ENCODE data around the gene C12orf56.
"Not testable (repeated sequence)": the region's sequence is repeated elsewhere in the genome, so short reads cannot be mapped to it uniquely, and the experiment has no call there.

Gene C12orf56

DNA sequence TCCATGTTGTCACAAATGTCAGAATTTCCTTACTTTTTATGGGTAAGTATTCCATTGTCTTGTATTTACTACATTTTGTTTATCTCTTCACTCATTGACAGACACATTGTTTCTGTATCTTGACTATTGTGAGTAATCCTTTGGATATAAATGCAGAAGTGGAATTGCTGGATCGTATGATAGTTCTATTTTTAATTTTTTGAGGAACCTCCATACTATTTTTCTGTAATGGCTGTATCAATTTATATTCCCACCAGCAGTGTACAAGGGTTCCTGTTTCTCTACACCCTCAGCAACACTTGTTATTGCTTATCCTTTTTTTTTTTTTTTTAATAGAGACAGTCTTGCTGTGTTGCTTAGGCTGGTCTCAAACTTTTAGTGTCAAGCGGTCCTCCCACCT is 164.9 kb downstream of the C12orf56 start:
- DNase-seq = no peak

DNA sequence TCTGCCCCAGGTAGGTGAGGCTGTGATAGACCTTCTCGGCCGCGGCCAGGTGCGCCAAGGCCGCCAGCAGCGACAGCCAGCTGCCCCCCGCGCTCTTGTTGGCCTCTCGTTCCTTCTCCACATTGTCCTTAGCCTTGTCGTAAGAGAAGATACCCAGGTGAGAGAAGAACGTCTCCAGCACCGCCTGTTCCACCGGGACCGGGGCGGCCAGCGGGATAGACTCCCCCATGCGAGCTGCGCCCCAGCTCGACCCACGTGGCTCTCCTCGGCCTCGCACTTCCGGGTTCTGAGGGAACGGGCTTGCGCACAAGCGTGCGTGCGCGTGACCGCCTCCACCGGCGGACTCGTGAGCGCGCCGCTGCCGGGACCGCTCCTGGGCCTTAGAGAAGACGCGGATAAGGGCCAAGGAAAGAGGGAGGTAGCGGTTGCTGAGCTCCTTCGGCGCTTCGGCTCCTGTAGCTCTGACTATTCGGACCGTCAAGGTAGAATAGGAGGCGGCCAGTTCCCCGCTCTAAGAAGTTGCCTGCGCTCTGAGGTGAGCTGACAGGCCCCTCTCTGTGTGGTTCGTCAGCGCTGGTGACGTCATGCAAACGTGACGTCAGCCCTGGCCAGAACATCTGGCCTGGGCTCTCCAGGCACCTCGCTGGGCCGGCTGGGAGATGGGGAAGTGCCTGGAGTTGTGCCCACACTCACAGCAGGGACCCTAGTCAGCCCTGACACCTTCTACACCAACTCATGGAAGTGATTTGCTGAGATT is 168.4 kb downstream of the C12orf56 start, which contains the start of gene KICS2:
Gene KICS2, minus strand, starts transcription at position 288 of the 757 bp plus-strand sequence. Its CDS starts 59 bp downstream, at position 229.
- peak; percentile 43 for DNase-seq

DNA sequence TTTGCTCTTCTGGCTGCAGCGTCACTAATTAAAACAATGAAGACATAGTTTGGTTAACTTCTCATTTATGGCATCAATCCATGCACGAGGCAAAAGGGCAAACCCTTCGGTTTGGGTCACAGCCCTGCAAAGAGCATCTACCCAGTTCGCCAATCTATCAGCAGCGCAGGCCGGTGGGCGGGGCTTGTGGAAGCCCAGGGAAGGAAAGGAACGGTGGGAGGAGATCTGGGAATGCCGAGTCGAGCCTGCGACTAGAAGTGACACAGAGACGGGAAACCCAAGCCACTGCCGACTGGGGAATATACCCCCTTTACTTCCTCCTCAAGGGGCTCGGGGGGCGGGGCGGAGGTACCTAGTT is 168.9 kb downstream of the C12orf56 start:
- peak; percentile 68 for DNase-seq

DNA sequence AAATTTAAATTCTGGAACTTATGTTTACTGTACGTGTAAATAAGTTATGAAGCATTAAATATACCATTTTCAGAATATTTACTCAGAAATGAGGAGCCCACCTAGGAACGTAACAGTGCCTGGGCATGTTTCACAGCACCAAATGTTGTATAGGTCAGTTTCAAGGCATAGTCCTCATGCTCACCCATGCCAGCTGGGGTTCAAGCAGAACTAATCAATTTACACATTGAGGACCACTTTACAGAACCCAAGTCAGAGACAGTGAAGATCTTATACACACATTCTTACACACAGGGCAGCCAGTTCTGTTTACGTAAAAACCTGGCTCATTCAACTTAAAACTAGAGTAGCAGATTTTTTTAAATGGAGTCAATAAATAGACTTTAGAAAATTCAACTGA is 170.5 kb downstream of the C12orf56 start:
- no peak for DNase-seq

DNA sequence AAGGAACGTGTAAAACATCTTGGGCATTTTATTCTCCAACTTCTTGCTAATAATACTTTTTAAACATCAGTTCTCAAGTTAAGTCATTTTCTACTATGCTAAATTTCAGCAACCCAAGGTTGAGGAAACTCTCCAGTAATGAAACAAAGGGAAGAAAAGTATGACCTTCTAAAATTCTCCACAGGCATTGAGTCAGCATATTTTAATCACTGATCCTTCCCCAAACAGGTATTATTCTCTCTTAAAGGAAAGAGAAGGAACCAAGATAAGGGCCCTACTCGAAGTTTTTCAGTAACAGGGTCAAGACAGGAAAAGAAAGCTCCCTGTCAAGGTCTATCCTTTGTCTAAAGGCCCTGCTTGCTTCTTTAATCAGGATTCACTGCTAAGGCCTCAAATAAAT is 171.4 kb downstream of the C12orf56 start:
- no peak for DNase-seq

DNA sequence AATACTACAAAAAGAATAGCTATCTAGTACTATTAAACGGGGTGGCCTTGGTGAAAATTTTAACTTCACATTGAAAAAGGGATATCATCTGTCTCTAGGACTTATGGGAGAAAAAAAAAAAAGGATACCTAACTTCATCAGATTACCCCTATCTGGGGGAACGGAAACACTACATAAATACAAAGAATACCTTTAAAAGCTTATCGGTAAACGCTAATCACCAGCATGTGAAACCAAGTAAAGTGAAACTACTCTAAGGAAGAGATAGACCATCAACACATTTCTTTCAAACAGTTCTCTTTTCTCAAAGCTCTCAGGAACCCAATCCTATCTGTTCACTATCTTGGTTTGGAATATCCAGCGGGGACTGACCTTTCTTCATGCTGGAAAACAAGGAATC is 172.0 kb downstream of the C12orf56 start:
- no peak for DNase-seq

DNA sequence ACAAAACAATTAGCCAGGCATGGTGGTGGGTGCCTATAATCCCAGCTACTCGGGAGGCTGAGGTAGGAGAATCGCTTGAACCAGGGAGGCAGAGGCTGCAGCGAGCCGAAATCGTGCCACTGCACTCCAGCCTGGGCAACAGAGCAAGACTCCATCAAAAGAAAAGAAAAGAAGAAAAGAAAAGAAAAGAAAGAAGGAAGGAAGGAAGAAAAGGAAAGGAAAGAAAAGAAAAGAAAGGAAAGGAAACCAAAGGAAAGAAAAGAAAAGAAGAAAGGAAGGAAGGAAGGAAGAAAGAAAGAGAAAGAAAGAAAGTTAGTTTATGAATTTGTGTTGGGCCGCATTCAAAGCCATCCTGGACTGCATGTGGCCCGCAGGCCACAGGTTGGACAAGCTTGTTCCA is 172.9 kb downstream of the C12orf56 start:
- not testable (repeated sequence) for DNase-seq

DNA sequence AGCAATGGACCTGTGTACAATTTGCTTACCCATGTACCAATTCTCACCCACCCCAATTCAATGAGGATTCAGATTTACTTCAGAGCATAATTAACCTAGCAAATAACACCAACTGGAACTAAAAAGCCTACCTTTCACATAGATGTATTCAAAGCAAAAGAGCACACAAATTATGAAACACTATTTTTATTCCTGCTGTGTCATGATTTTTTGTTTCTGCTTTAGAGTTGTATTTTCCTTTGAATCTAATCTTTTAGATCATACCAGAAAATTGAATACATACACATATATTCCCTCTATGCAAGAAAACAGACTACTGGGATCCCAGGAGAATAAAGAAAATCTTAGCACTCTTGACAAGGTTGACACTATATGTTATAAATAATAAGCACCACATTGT is 174.3 kb downstream of the C12orf56 start:
- no peak for DNase-seq
